Stimulated activated CD8-positive, alpha-beta memory T cell treated with anti-CD3 and anti-CD28 coated beads, Interleukin-2, amount 100 ng/mL, for 1 hour (primary cell): Measurements from ENCODE around the gene ANKS1B.

Experiments used
- DNase-seq, 2 donors: peaks; one replicate each; pipeline ENCODE4 v3.0.0-alpha.2; 2020; ENCODE audit warnings: low read depth in 2 of 2

Gene ANKS1B

DNA sequence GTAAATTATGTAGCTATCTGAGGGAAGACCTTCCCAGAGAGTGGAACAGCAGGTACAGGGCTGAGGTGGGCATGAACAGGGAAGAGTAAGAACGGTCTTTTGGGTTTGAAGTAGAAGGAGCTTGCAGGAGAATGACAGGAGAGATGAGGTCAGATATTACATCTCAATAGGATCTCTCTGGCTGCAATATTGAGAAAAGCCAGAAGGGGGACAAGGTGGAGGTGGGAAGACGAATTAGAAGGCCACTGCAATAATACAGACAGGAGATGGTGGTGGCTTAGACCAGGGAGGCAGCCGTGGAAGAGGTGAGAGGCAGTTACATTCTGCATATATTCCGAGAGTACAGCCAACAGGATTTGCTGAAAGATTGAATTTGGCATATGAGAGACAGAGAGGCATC lies 1029.5 kb downstream of the ANKS1B start:
- DNase-seq, result no peak

DNA sequence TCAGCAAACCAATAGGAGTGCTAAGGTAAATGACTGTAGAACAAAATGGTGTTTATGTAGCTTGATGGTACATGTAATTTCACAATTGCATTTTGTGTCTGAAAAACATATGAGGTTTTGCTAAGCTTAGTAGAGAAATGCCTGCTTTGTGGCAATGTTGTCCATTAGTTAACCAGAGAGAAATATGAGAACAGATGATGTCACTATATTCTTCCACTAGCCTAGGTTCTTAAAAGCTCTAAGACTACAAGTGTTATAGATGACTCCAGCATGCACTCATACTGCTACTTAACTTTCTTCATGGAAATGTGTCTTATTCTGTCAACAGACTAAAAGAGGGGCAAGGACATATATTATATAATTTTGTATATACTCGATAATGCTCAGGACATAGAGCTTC lies 1030.2 kb downstream of the ANKS1B start:
- no peak for DNase-seq

- no peak for DNase-seq
Observed at GRCh38 chr12:98951406-98951805, 1033.3 kb downstream of the ANKS1B start.

GRCh38 chr12:98948343-98948949 lies 1036.3 kb downstream of the ANKS1B start:
- DNase-seq, result no peak

GRCh38 chr12:98945864-98946263 lies 1038.9 kb downstream of the ANKS1B start:
- DNase-seq, result no peak

DNA sequence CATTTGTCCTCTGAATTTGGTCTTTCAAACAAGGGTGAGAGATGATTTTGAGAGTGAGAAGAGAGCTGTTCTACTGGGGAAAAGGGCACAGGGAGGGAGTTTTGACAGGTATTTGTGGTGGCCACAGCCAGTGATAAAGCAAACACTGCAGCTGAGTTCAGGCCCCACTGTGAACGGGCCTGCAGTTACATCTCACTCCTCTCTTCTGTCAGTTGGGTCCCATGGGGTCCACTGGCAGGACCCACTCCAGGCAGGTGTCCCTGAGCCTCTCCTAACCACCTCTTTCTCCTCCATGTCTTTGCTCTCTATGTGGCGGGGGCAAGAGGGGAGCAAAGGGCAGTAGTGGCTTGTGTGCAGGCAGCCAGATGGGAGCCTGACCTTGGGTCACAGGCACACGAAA lies 1044.8 kb downstream of the ANKS1B start:
- DNase-seq, result no peak

- DNase-seq, result no peak
Observed at GRCh38 chr12:98939350-98939749, 1045.4 kb downstream of the ANKS1B start.

GRCh38 chr12:98935847-98936246 lies 1048.9 kb downstream of the ANKS1B start:
- no peak for DNase-seq

GRCh38 chr12:98922871-98923270 lies 1061.9 kb downstream of the ANKS1B start:
- DNase-seq, result no peak

DNA sequence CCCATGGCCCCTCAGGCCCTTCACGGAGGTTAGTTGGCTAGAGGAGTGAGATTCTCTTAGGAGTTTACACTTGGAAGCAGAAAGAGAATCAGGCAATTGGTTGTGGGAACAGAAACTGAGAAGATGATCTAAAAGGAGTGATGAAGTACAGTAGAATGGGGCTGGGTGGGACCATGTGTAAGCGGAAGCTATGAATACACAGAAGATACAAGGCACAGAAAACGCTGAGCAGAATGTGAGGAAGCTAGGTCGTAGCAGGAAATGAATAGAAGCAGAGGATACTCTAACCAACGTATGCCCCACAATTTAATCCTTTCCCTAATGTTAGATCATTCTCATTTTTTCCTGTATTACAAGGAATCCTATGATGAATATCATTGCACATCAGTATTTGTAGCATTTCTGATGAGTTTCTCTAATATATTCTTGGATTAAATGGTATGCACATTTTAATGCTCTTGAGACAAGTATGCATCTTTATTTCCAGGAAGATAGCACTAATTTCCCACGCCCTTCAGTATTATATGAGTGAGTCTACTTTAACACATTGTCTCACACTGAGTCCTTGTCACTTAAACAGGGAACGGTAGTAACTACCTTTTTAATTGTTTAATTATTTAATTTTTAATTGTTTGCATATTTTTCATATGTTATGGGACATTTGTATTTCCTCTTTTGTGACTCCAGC lies 1066.4 kb downstream of the ANKS1B start:
- no peak for DNase-seq

DNA sequence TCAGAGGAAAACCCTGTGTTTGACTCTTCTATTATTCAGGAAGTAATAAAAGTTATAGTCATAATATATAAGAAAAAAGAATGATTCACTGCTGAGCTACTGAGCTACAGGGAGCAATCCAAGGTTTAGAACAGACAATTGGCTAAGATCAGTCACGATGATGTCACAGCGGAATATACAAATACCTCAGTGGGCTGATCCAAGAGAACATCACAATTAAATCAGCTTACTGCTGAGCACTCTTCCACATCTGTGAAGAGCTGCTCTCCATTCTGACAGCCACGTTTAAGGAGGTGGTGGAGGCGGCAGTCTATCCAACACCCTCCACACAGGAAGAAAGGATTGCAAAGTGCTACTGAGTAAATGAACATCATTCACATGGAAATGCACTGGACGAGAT lies 1068.6 kb downstream of the ANKS1B start:
- DNase-seq, result no peak

DNA sequence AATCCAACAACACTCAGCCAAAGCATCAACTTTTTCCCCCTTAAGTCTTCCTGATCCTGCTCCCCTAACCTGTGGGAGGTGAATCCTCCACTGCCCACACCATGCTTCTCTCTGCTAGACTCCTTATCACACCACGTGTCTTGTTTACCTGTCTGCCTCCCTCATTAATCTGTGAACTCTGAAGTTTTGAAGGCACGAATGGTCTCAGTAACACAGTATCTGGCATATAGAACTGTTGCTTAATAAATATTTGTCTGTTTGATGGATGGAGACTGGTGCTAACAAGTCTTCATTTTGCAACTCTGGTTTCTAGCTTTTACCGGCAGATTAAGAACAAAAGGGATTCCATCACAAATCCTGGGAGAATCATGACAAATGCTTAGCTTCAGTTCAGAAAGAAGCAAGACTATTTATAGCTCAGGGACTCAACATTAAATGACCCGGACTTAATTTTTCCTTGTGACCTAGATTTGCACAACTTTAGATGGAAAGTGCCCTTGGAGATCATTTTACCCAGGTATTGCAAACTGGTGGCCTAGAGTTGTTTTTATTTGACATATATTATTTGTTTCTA lies 1072.2 kb downstream of the ANKS1B start:
- no peak for DNase-seq

- DNase-seq, result no peak
Observed at GRCh38 chr12:98911396-98911795, 1073.3 kb downstream of the ANKS1B start.

DNA sequence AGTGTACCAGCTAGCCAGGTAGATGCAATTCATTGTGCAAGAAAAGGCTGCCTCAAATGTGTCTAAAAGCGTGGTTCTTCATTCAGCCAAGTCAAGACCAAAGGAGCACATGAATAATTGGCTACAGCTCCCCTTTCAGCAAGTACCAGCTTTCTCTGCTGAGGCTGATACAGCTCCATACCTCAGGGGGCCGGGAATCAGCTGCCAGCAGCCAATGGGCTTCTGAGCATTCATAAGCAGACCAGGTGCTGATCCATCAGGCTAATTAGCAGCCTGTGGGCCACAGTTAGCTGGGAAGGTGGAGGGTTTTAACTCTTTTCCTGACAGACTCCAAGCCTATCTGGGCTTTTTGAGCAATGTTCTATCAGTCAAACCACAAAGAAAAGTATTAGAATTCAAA lies 1075.0 kb downstream of the ANKS1B start:
- no peak for DNase-seq

DNA sequence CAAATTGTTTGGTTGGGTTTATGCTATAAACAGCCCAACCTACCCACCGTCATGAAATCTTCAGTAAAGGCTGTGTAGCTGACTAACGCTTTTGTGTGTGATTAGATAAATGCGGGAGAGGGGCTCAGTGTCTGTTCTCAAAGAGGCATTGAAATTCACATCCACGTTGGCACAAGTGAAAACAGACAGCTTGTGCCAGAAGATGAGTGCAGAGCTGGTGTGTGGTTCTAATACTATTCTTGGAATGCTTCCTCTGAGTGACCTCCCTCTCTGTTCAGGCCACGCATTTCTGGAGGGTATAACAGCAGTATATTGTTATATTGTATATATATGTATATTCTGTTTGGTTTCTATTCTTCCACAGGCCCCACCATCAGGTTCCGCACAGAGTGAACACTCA lies 1075.9 kb downstream of the ANKS1B start:
- DNase-seq, result no peak

GRCh38 chr12:98903875-98904274 lies 1080.9 kb downstream of the ANKS1B start:
- no peak for DNase-seq

DNA sequence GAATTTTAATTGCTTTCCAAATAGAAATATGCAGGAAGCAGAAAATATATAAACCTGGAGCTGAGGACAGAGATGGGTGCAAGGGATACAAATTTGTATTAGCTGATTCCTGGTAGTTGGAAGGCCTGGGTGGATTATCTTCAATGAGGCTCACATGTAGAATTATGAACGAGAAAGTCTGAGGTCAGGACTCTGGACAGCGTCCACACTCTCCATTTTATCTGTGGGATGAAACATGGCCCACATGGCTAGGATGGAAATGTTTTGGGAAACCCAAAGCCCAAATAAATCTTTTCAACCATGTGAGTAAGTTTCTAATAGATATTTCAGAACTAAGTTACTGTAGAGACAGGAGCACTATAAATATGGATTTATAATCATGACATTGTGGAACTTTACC lies 1083.5 kb downstream of the ANKS1B start:
- DNase-seq, result no peak

DNA sequence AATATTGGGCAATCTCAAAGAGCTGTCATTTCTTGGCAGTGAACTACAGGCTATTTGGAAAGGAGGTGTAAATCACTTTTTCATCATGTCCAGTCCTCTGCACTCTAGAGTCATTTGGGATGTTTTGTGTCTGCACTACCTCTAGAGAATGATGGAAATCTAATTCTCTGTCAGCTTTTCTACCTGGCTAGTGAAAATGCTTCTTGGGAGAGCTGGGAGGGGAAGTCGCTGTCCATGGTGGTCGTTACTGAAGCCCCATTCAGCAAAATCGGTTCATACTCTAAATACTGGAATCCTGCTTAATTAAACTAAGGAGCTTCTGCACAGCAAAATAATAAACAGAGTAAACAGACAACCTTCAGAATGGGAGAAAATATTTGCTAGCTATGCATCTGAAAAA lies 1087.8 kb downstream of the ANKS1B start:
- no peak for DNase-seq

DNA sequence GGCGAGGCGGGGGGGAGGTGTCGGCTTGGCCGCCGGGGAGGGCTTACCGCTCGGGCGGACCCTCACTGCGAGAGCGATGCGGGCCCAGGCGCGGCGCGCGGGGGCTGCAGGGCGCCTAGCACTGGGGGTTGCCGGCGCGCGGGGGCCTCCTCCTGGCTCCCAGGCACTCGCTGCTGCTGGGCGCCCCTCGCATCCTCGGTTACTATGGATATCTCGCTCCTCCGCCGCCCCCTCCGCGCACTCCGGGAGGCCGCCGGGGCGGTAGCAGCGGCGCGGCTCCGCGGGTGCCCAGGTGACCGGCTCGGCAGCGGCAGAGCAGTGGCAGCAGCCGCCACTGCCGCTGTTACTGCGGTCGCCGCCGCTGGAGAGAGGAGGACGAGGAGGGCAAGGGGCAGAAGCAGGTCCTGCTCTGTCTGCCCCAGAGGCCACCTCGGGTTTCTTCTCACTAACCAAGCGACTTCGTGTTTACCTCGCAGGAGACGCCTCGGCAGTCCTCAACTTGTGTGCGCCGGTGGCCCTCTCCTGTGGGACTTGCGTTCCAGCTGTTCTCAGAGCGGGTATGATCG lies 1089.6 kb downstream of the ANKS1B start:
- DNase-seq, result no peak

DNA sequence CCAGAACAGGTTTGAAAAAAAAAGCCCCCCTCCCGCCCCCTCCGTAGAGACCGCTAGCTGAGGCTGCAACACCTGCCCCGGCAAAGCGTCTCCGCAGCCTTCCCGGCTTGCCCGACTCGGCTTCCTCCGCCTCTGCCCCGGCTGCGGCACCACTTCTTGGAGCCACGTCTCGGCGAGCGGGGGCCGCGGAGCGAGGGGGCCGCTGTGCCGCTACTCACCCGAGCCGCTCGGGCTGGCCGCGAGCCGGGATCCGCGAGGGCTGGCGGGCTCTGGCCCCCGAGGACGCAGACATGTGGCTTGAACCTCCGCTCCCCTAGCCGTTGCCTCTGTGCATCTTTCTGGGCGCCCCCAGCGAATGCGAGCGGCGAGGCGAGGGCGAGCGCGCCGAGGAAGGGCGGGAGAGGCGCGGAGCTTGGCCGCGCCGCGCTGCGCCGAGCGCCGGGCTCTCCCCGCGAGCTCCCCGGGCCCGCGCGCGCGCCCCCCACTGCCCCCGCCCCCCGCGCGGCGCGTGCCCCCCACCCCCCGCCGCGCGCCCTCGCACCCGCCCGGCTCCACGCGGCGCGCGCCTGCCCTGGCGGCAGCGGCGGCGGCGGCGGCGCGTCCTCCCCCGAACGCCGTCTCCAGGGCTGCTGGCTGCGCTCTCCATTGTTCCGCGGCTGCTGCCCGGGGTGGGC lies 1090.2 kb downstream of the ANKS1B start:
- no peak for DNase-seq

DNA sequence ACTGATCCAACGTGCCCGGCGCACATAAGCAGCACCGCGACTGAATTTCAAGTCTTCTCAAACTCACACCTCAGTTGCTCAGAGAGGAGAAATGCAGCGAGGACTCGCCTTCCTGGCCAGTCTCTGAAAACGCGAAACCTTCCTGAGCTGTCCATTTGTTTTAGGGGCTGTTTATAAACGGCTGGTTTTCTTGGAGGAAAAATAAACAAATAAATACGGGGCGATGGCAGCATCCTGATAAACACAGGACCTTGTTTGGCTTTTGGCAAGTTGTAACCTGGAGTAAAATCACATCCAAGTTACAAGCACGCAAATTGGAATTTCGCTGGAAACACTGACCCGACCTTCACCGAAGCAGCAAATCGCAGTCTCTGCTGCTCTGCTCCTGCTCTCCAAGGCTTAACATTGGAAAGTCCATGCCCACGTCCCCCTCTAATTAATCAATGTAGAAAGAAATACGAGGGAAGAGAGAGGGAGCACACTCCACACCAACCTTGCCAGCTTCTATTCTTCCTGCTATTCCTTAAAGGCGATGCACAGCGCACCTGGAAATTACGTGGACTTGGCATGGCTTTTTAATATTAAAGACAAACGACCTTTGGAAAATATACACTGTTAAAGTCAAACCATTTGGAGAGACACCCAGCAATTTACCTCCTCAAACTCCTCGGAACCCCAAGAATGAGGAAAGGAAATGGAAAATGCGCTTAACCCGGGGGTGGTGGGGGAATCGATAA lies 1090.9 kb downstream of the ANKS1B start:
- no peak for DNase-seq

GRCh38 chr12:98893126-98893674 lies 1091.5 kb downstream of the ANKS1B start:
- no peak for DNase-seq
